ENCODE results near the gene NPPA.
"Not testable (repeated sequence)": the region's sequence is repeated elsewhere in the genome, so short reads cannot be mapped to it uniquely, and the experiment has no call there.

NPPA gene

DNA sequence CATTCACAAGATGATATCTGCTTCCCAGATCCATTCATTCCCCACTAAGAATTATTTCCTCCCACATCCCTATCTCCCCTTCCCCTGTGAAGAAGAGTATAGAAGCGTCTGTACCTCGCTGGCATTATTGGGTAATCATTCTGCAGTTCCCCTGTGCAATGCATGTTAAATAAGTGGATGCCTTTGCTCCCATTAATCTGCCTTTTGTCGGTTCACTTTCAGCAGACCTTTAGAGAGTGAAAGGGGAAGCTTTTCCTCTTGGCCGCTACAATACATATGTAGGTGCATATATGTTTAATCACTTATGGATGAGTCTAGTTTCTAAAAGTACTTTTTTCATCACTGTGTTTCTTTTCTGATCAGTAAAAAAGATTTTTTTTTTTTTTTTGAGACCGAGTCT lies 34.6 kb downstream of the NPPA start:
- DNase-seq = no peak

DNA sequence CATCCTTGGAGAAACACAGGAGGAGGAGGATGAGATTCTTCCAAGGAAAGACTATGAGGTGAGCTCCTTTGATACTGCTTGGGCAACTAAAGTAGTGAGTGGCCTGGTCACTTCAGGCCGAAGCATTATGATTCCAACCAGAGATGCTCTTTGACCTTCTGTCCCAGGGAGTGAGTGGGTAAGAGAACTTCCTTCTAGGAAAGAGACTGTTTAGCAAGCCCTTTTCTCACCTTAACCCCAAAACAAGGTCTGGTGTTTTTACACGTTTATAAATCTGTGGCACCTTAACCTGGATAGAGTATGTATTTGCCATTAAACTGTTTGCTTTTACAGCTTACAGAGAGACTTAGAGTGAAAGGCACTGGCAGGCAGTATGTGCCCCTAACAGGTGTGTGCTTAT lies 40.5 kb downstream of the NPPA start:
- no peak for DNase-seq

DNA sequence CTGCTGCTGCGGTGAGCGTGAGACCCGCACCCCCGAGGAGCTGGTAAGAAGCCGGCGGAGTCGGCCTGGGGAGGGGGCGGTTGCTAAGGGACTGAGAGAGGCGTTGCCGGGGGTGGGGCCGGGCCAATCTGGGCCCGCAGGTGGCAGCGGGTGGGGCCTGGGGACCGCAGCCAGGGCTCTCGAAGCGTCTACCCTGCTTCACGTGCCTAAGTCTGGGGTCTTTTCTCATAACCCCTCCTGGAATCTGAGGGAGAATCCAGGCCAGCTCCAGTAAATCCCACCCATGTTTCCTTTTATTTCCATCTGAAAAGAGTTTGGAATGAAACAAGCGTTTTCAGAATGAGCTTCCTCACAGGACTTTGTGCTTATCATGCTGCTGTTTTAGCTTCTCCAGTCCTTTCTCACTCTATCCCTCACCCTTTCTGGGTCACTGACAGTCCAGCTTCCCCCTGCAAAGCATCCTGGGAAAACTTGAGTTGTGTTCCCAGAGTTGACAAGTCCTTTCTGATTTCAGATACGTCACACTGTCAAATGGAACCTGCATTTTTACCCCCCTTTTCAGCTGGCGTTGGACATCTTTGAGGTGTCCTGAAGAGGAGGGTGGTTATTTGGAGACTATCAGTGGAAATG lies 41.2 kb downstream of the NPPA start:
- DNase-seq = peak in 14 of 56 donors; percentile 15 to 80 (median 49)

- peak; percentile 66 to 100 (median 97) for DNase-seq
Measured at GRCh38 chr1:11805422-11806306, 41.9 kb downstream of the NPPA start, which contains the start of the genes CLCN6 and MTHFR. TSS of gene CLCN6 (plus strand) at chr1:11806191. CDS start at chr1:11806263, 72 bp downstream. TSS of gene MTHFR (minus strand) at chr1:11805964. CDS start at chr1:11803116, 2,848 bp downstream.

- DNase-seq = peak in 6 of 56 donors; percentile 13 to 38 (median 20)
Measured at GRCh38 chr1:11804666-11805421, 42.7 kb downstream of the NPPA start.

DNA sequence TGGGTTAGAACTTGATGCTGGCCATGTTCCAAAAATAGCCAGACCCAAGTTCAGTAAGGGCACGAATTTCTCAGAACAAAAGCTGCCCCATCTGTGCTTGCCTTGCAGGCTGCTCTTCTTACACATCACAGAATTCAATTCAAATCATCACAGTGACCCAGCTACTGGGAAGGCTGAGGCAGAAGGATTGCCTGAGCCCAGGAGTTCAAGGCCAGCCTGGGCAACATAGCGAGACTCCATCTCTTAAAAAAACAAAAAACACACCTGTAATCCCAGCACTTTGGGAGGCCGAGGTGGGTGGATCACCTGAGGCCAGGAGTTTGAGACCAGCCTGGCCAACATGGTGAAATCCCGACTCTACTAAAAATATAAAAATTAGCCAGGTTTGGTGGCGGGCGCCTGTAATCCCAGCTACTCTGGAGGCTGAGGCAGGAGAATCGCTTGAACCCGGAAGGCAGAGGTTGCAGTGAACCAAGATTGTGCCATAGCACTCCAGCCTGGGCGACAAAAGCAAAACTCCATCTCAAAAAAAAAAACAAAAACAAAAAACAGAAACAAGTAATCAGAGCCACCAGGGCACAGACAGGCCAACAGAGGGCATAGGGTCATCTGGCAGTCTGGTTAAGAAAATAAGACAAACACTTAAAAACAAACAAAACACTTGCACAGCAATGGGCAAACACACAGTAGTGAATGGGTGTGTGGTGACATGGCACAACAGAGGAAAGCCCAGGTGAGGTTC lies 43.5 kb downstream of the NPPA start:
- not testable (repeated sequence) for DNase-seq

- DNase-seq = peak in 39 of 56 donors; percentile 13 to 77 (median 46)
Measured at GRCh38 chr1:11802973-11803885, 44.4 kb downstream of the NPPA start.

DNA sequence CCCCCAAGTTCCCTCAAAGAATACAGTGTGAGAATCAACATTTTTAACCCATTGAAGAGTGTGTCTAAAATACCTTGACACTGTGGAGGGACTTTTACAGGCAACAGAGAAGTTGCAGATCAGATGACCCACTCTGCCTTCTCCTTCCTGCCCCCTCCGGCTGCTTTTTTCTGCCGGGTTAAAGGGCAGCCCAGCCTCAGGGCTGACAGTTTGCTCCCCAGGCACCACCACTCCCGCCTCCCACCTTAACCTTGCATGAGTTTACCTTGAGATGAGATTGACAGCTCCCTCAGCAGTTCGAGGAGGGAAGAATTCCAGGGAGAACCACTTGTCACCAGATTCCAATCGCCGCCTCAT lies 45.0 kb downstream of the NPPA start:
- DNase-seq = peak in 2 of 56 donors; percentile 16 to 24

DNA sequence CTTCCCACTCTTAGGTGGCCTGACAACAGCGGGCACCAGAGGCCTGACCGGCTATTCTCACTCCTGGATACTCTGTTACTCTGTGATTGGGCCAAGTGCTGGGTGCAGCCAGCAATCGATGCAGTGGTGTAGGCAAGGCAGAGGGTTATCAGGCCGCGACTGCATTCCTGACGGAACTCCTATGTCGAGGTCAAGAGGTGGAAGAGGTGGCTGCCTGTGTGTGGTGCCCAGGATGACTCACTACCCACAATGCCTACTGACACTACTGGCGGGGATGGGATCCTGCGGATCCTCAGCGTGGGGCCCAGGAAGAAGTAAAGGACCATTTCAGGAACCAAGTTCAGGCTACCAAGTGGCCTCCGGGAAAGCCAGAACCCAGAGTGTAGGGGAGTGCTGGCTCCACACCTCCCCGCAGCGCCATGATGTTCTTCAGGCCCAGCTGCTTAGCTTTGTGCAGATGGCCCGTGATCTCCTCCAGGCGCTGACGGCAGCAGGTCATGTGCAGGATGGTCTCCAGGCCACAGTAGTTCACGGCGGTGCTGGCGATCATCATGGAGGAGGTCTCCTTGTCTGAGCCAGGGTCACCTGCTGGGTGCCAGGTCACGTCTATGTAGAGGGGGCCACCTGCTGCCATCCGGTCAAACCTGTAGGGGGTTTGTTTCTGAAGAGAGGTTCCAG lies 46.7 kb downstream of the NPPA start:
- DNase-seq = no peak

DNA sequence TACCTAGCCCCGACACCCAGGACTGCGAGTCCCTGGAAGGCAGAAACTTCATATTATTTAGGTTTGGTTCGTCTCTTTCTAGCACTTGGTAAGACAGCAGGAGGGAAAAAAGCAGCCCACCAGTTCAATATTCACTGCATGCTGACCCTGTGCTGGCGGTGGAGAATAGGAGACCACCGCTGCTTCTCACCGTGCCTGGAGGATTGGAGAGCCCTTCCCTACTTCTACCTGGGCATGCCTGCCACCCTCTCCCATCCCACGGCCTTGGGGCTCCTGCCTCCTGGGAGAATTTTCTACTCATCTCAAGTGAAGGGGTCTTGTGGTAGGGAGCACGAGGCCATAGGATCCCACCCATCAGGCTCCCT lies 47.2 kb downstream of the NPPA start:
- no peak for DNase-seq

GRCh38 chr1:11799896-11800295 lies 47.7 kb downstream of the NPPA start:
- DNase-seq = no peak

- DNase-seq = no peak
Measured at GRCh38 chr1:11799099-11799498, 48.5 kb downstream of the NPPA start.

DNA sequence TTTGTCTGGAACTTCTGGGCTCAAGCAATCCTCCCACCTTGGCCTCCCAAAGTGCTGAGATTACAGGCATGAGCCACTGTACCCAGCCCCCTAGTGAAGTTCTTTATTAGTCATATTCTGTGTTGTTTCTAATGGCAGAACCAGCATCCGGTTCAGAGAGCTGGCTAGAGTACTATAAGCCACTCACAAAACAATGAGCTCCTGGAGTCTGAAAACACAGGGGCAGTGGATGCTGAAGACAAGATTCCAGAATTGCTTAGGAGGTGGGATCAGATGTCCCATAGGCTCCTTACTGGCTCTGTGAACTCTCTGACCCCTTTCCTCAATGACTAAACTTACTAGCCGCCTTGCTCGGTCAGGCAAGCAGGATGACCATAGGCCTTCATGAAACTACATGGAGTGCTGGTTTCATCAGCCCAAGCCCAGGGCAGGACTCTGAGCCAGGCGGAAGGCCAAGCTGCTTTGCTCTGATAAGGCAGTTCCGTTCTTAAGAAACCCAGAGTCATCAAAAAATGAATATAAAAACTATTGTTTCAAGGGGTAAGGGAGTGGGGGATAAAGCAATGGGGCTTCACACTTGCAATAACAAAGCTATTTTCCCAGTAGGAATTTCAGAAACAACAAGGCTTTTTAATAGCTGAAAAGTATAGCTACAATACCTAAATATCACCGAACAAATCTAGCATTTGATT lies 49.9 kb downstream of the NPPA start:
- DNase-seq = no peak

DNA sequence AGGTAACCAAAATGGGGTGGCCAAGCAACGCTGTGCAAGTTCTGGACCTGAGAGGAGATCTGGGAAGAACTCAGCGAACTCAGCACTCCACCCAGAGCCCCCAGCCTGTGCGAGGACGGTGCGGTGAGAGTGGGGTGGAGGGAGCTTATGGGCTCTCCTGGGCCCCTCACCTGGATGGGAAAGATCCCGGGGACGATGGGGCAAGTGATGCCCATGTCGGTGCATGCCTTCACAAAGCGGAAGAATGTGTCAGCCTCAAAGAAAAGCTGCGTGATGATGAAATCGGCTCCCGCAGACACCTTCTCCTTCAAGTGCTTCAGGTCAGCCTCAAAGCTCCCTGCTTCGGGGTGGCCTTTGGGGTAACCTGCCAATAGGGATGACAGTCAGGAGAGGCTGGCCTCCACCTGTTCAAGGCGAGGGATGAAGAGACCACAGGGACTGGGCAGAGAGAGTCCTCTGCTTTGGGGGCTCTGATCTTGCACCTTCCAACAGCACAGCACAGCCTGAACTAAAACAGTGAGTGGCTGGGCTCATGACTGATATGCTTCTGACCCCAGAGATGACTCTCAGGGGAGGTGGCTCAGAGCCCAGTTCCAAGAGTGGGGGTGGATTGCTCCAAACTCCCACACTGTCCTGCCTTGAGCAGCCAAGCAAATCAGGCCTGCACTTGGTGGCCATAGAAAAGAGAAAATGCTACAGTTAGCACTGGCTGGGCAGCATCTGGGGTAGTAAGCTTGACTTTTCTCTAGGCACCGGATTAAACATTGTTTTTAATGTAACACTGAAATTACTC lies 51.4 kb downstream of the NPPA start:
- no peak for DNase-seq

Measured in amygdala (tissue), 56 donors.